ENCODE data around the gene EIF1AX. TPM values are rescaled to one million over a fixed set of nuclear protein-coding genes. Genes with fewer than 3 reads are reported as not detected.
"Not testable (repeated sequence)": the region's sequence is repeated elsewhere in the genome, so short reads cannot be mapped to it uniquely, and the experiment has no call there.

EIF1AX gene
- polyA plus RNA-seq, 1 experiment: 83.9 TPM

DNA sequence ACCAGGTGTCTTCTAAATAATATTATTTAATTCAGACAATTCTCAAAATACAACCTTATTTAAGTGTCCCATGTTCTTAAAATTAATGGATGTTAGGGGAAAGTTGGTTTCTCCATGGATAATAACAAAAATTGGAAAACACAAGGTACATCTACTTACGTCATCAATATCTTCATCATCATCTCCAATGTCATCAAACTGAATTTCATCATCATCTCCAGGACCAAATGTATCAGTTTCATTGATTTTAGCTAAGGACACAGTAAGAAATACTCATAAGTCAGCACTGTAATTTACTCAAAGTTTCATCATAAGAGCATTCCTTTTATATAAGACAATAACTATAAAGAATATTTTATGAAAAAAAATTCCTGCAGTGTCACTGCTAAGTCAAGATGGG lies 11.3 kb downstream of the EIF1AX start:
- Histone ChIP-seq H3K9me3 (ENCODE audit: control insufficient read depth, insufficient read depth, low read length) (no peaks in the 10 kb centered on the region), H3K27ac (ENCODE audit: low read depth, low read length) (no peak overlapping the region), H3K27me3 (ENCODE audit: control insufficient read depth, insufficient read depth, low read length) (no peaks in the 10 kb centered on the region), H3K4me3 (ENCODE audit: low read depth, low read length) (no peak overlapping the region)
- ChIA-PET POLR2A (no interaction called here), CTCF (interaction anchor here (0.9 kb wide), 1 partner anchor 226 kb away, joined by 3 read pairs; no protein-coding TSS in a partner anchor)
- no peak for DNase-seq (ENCODE audit: low read depth, low spot score)
- no peak for TF ChIP-seq CTCF (IDR thresholded peaks at IDR 0.05; ENCODE audit: low read depth, low read length)

DNA sequence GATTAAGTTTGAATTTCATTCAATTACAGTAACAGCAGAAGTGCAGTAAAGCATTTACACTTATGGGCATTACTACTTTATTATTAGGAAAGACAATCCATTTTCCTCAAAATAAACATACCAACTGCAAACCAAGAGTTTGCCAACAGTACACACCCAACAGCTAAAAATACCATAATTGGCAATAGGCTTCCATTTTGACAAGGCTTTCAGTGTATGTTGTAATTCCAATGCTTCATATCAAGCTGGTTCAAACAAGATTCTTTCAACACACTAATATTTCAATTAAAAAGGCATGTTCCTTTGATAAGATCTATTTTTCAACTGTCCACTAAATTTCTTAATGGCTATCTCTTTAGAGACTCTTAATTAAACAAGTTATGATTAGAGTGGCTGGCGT lies 12.1 kb downstream of the EIF1AX start:
- no peak for DNase-seq (ENCODE audit: low read depth, low spot score)
- Histone ChIP-seq H3K27ac (ENCODE audit: low read depth, low read length) (no peak overlapping the region), H3K27me3 (ENCODE audit: control insufficient read depth, insufficient read depth, low read length) (no peaks in the 10 kb centered on the region), H3K4me3 (ENCODE audit: low read depth, low read length) (no peak overlapping the region), H3K9me3 (ENCODE audit: control insufficient read depth, insufficient read depth, low read length) (no peaks in the 10 kb centered on the region)
- CTCF ChIA-PET: interaction anchor here (1.4 kb wide), 1 partner anchor 225 kb away, joined by 4 read pairs; no protein-coding TSS in a partner anchor
- POLR2A ChIA-PET: no interaction called here
- TF ChIP-seq CTCF (IDR thresholded peaks at IDR 0.05; ENCODE audit: low read depth, low read length): no peak

GRCh38 chrX:20128670-20129069 lies 13.0 kb downstream of the EIF1AX start:
- Histone ChIP-seq H3K27me3 (ENCODE audit: control insufficient read depth, insufficient read depth, low read length) (no peaks in the 10 kb centered on the region), H3K4me3 (ENCODE audit: low read depth, low read length) (no peak overlapping the region), H3K9me3 (ENCODE audit: control insufficient read depth, insufficient read depth, low read length) (no peaks in the 10 kb centered on the region), H3K27ac (ENCODE audit: low read depth, low read length) (no peak overlapping the region)
- ChIA-PET CTCF (interaction anchor here (1.4 kb wide), 1 partner anchor 224 kb away, joined by 4 read pairs; no protein-coding TSS in a partner anchor), POLR2A (no interaction called here)
- no peak for DNase-seq (ENCODE audit: low read depth, low spot score)
- TF ChIP-seq CTCF (IDR thresholded peaks at IDR 0.05; ENCODE audit: low read depth, low read length): no peak

GRCh38 chrX:20127440-20127839 lies 14.2 kb downstream of the EIF1AX start:
- CTCF ChIA-PET; POLR2A ChIA-PET; H3K27me3 ChIP-seq (ENCODE audit: control insufficient read depth, insufficient read depth, low read length): not testable (repeated sequence)

GRCh38 chrX:20126833-20127232 lies 14.8 kb downstream of the EIF1AX start:
- H3K27ac ChIP-seq (ENCODE audit: low read depth, low read length); DNase-seq (ENCODE audit: low read depth, low spot score); H3K4me3 ChIP-seq (ENCODE audit: low read depth, low read length); POLR2A ChIA-PET; CTCF ChIA-PET; H3K27me3 ChIP-seq (ENCODE audit: control insufficient read depth, insufficient read depth, low read length); H3K9me3 ChIP-seq (ENCODE audit: control insufficient read depth, insufficient read depth, low read length): not testable (repeated sequence)

More at GRCh38 chrX:20127440-20127839, 14.2 kb downstream of the EIF1AX start:
- H3K9me3 ChIP-seq (ENCODE audit: control insufficient read depth, insufficient read depth, low read length); DNase-seq (ENCODE audit: low read depth, low spot score); H3K27ac ChIP-seq (ENCODE audit: low read depth, low read length); H3K4me3 ChIP-seq (ENCODE audit: low read depth, low read length): not testable (repeated sequence)
- TF ChIP-seq CTCF (IDR thresholded peaks at IDR 0.05; ENCODE audit: low read depth, low read length): peak; percentile 28

- Histone ChIP-seq H3K9me3 (ENCODE audit: control insufficient read depth, insufficient read depth, low read length) (no peaks in the 10 kb centered on the region), H3K4me3 (ENCODE audit: low read depth, low read length) (no peak overlapping the region), H3K27ac (ENCODE audit: low read depth, low read length) (no peak overlapping the region), H3K27me3 (ENCODE audit: control insufficient read depth, insufficient read depth, low read length) (no peaks in the 10 kb centered on the region)
- no peak for DNase-seq (ENCODE audit: low read depth, low spot score)
- TF ChIP-seq CTCF (IDR thresholded peaks at IDR 0.05; ENCODE audit: low read depth, low read length): no peak
- CTCF ChIA-PET: no interaction called here
- POLR2A ChIA-PET: no interaction called here
Measured at GRCh38 chrX:20124964-20125363, 16.7 kb downstream of the EIF1AX start.
